IMR-90 (cell line): Measurements from ENCODE around the gene LILRB1. TPM values are rescaled to one million over a fixed set of nuclear protein-coding genes. Genes with fewer than 3 reads are reported as not detected.

Source experiments
- ATAC-seq: fragments of 200-7000 bp; cut with Tn5 transposase; 2 replicates; pipeline ENCODE4 v1.9.1; 2020; ENCODE audit warnings: low read depth, mild to moderate bottlenecking, moderate library complexity
- BruUV-seq: library from RNA; stranded (reverse); fragments of 400-500 nt; replicated peaks from 2 replicates; lab custom pipeline; 2021; lab: Mats Ljungman, UMichigan
- CTCF ChIA-PET: fragments of 300-600 bp; formaldehyde crosslinking; extraction: SDS; loops from one replicate; lab custom pipeline; 2021; ENCODE audit warnings: antibody characterized with exemption; lab: Yijun Ruan, JAX
- POLR2A ChIA-PET: fragments of 300-600 bp; sonication (Branson Sonifier 250); formaldehyde crosslinking; loops from one replicate; lab custom pipeline; 2022; ENCODE audit warnings: antibody characterized with exemption; ENCODE audit not compliant: unreplicated experiment; lab: Charles Lee
- DNase-seq: peaks from one replicate; pipeline ENCODE4 v3.0.0; 2013
- H2AFZ ChIP-seq: replicated peaks from 2 replicates; pipeline ENCODE3; 2013; ENCODE audit warnings: low read length, mild to moderate bottlenecking; ENCODE audit not compliant: poor library complexity
- H2AK5ac ChIP-seq: 2 replicates; pipeline ENCODE4 v1.6.1; 2013; ENCODE audit warnings: low read depth, low read length, inconsistent platforms
- H2AK9ac ChIP-seq: replicated peaks from 2 replicates; pipeline ENCODE3; 2013; ENCODE audit warnings: mild to moderate bottlenecking, low read depth, low read length, moderate library complexity; ENCODE audit not compliant: poor library complexity
- H2BK120ac ChIP-seq: 2 replicates; pipeline ENCODE4 v1.6.1; 2013; ENCODE audit warnings: low read depth, low read length, inconsistent platforms
- H2BK15ac ChIP-seq: 3 replicates; pipeline ENCODE4 v1.6.1; 2013; ENCODE audit warnings: low read depth, low read length, inconsistent platforms
- H2BK20ac ChIP-seq: 2 replicates; pipeline ENCODE4 v1.6.1; 2013; ENCODE audit warnings: low read depth, mild to moderate bottlenecking, inconsistent platforms, low read length, moderate library complexity
- H2BK5ac ChIP-seq: 2 replicates; pipeline ENCODE4 v1.6.1; 2013; ENCODE audit warnings: mild to moderate bottlenecking, low read depth, low read length, inconsistent platforms; ENCODE audit not compliant: poor library complexity, severe bottlenecking
- H3K14ac ChIP-seq: replicated peaks from 2 replicates; pipeline ENCODE4 v1.6.1; 2013; ENCODE audit warnings: low read depth, low read length, inconsistent platforms
- H3K18ac ChIP-seq: 2 replicates; pipeline ENCODE4 v1.6.1; 2013; ENCODE audit warnings: low read depth, low read length, control low read depth
- H3K23ac ChIP-seq: 2 replicates; pipeline ENCODE4 v1.6.1; 2013; ENCODE audit warnings: low read depth, low read length, inconsistent platforms
- H3K27ac ChIP-seq: 2 replicates; pipeline ENCODE4 v1.5.1; 2013; ENCODE audit warnings: mild to moderate bottlenecking, control low read depth, low read length; ENCODE audit not compliant: insufficient read depth
- H3K27me3 ChIP-seq: 2 replicates; pipeline ENCODE4 v1.6.1; 2013; ENCODE audit warnings: low read length; ENCODE audit not compliant: control insufficient read depth, insufficient read depth
- H3K36me3 ChIP-seq: 2 replicates; pipeline ENCODE4 v1.6.1; 2013; ENCODE audit warnings: low read length, mixed read lengths; ENCODE audit not compliant: control insufficient read depth, insufficient read depth
- H3K4ac ChIP-seq: 2 replicates; pipeline ENCODE4 v1.6.1; 2013; ENCODE audit warnings: low read depth, low read length, inconsistent platforms
- H3K4me1 ChIP-seq: 2 replicates; pipeline ENCODE4 v1.6.1; 2013; ENCODE audit warnings: low read length, mixed read lengths; ENCODE audit not compliant: control insufficient read depth, insufficient read depth
- H3K4me2 ChIP-seq: 2 replicates; pipeline ENCODE4 v1.6.1; 2013; ENCODE audit warnings: low read depth, mild to moderate bottlenecking, control low read depth, low read length, moderate library complexity
- H3K4me3 ChIP-seq: 2 replicates; pipeline ENCODE4 v1.5.1; 2013; ENCODE audit warnings: low read depth, mild to moderate bottlenecking, control low read depth, low read length, moderate library complexity; ENCODE audit not compliant: insufficient read depth
- H3K56ac ChIP-seq: 2 replicates; pipeline ENCODE4 v1.6.1; 2013; ENCODE audit warnings: low read length, inconsistent platforms; ENCODE audit not compliant: insufficient read depth; ENCODE audit errors: extremely low read depth
- H3K79me1 ChIP-seq, 2 experiments: 2 replicates each; pipeline ENCODE4 v1.6.1; 2013; ENCODE audit warnings: low read length in 2 of 2, inconsistent platforms in 1 of 2, low read depth in 1 of 2
- H3K9ac ChIP-seq: 2 replicates; pipeline ENCODE4 v1.6.1; 2013; ENCODE audit warnings: low read depth, low read length, control low read depth
- H3K9me1 ChIP-seq: 2 replicates; pipeline ENCODE4 v1.6.1; 2013; ENCODE audit warnings: low read length, inconsistent platforms; ENCODE audit not compliant: insufficient read depth
- H3K9me3 ChIP-seq: 2 replicates; pipeline ENCODE4 v1.6.1; 2013; ENCODE audit warnings: low read length; ENCODE audit not compliant: control insufficient read depth, insufficient read depth
- H4K20me1 ChIP-seq: 2 replicates; pipeline ENCODE4 v1.6.1; 2013; ENCODE audit warnings: low read length, inconsistent platforms; ENCODE audit not compliant: insufficient read depth
- H4K5ac ChIP-seq: 2 replicates; pipeline ENCODE4 v1.6.1; 2013; ENCODE audit warnings: mild to moderate bottlenecking, low read depth, low read length, control low read depth
- H4K8ac ChIP-seq, 2 experiments: 2 replicates each; pipeline ENCODE4 v1.6.1; 2013; ENCODE audit warnings: low read depth in 2 of 2, low read length in 2 of 2, control low read depth in 1 of 2, inconsistent platforms in 1 of 2
- H4K91ac ChIP-seq: 2 replicates; pipeline ENCODE4 v1.6.1; 2013; ENCODE audit warnings: low read depth, low read length, inconsistent platforms; ENCODE audit not compliant: insufficient read depth
- BHLHE40 ChIP-seq: fragments of 150-350 bp; IDR thresholded peaks from 2 replicates; pipeline ENCODE4 v1.6.1; 2016; ENCODE audit warnings: mild to moderate bottlenecking, low read depth, low read length
- FOS ChIP-seq: fragments of 150-350 bp; IDR thresholded peaks from 2 replicates; pipeline ENCODE4 v1.6.1; 2016; ENCODE audit warnings: low read depth, low read length
- MAFK ChIP-seq: IDR thresholded peaks from 2 replicates; pipeline ENCODE4 v1.6.1; 2012; ENCODE audit warnings: low read depth, low read length, improper control_type of control experiment
- MAZ ChIP-seq: IDR thresholded peaks from 2 replicates; pipeline ENCODE4 v1.6.1; 2012; ENCODE audit warnings: low read depth, mild to moderate bottlenecking, low read length, improper control_type of control experiment, moderate library complexity, borderline replicate concordance
- MXI1 ChIP-seq: IDR thresholded peaks from 2 replicates; pipeline ENCODE4 v1.6.1; 2012; ENCODE audit warnings: low read depth, mild to moderate bottlenecking, low read length, moderate library complexity, borderline replicate concordance
- POLR2A ChIP-seq: IDR thresholded peaks from 2 replicates; pipeline ENCODE4 v1.6.1; 2012; ENCODE audit warnings: mild to moderate bottlenecking, low read depth, low read length
- RAD21 ChIP-seq: IDR thresholded peaks from 2 replicates; pipeline ENCODE4 v1.6.1; 2012; ENCODE audit warnings: low read length, improper control_type of control experiment
- RCOR1 ChIP-seq: IDR thresholded peaks from 2 replicates; pipeline ENCODE4 v1.6.1; 2012; ENCODE audit warnings: mild to moderate bottlenecking, low read length, improper control_type of control experiment; ENCODE audit not compliant: insufficient replicate concordance
- RFX5 ChIP-seq: IDR thresholded peaks from 2 replicates; pipeline ENCODE4 v1.8.0; 2012; ENCODE audit warnings: low read depth, mild to moderate bottlenecking, low read length, moderate library complexity
- SMC3 ChIP-seq: fragments of 150-350 bp; IDR thresholded peaks from 2 replicates; pipeline ENCODE4 v1.6.1; 2016; ENCODE audit warnings: low read depth, mild to moderate bottlenecking, antibody characterized with exemption, low read length, moderate library complexity
- USF2 ChIP-seq: fragments of 150-350 bp; IDR thresholded peaks from 2 replicates; pipeline ENCODE4 v1.6.1; 2017; ENCODE audit warnings: mild to moderate bottlenecking, antibody characterized with exemption, low read length, low read depth
- WGBS, 2 experiments: methylation state at CpG; one replicate each; pipeline versions ENCODE4 v1.1.5 to v1.1.7; 2013; ENCODE audit warnings: missing lambda C conversion rate in 2 of 2; ENCODE audit not compliant: insufficient read length in 1 of 2; ENCODE audit errors: extremely low coverage in 2 of 2; 5-methylcytosine and 5-hydroxymethylcytosine counted together
- dilution Hi-C: fragments of 300-500 bp; cut with HindIII; formaldehyde crosslinking; loops from one replicate; pipeline ENCODE4 v1.14.3; 2018; ENCODE audit warnings: low sequenced_read_pairs; ENCODE audit not compliant: unreplicated experiment
- in situ Hi-C: fragments of 300-500 bp; cut with MboI; formaldehyde crosslinking; loops from 3 replicates; pipeline ENCODE4 v1.14.3; 2019; ENCODE audit warnings: low sequenced_read_pairs, inconsistent platforms, mixed read lengths
- intact Hi-C: fragments of 100-400 bp; cut with micrococcal nuclease; formaldehyde crosslinking; loops from 2 replicates; pipeline ENCODE4 v1.10.0; 2022
- polyA plus RNA-seq, 3 experiments: library from polyadenylated mRNA; depleted of rRNA; stranded (reverse); fragments of >200 nt; gene quantifications; 2 replicates each; pipeline ENCODE4 v1.2.3, GENCODE V29; 2012; ENCODE audit warnings: low replicate concordance in 1 of 3
- total RNA-seq: library from RNA; depleted of rRNA; stranded (reverse); fragments of >200 nt; gene quantifications from 2 replicates; pipeline ENCODE4 v1.2.3, GENCODE V29; 2012
- TF ChIP-seq, protein P1 (sequence below): conservative IDR thresholded peaks from 2 replicates; pipeline ENCODE4 v1.5.1; 2012; ENCODE audit warnings: mild to moderate bottlenecking, low read depth, low read length, improper control_type of control experiment

The LILRB1 gene
- total and polyA plus RNA-seq, 2 of the 4 experiments (the other 2 are of a cell fraction), result not detected

- Histone ChIP-seq H4K20me1 (no peaks in the 10 kb centered on the region), H2BK5ac (no peak overlapping the region), H2BK15ac (no peak overlapping the region), H3K9me3 (peaks cover 24% of the 10 kb centered on the region), H2AK5ac (no peak overlapping the region), H4K91ac (no peak overlapping the region), H3K27me3 (no peaks in the 10 kb centered on the region), H3K9ac (no peak overlapping the region), H3K14ac (no peak overlapping the region), H4K8ac (no peak overlapping the region), H3K4me1 (no peaks in the 10 kb centered on the region), H2BK20ac (no peak overlapping the region), H2AK9ac (no peak overlapping the region), H3K36me3 (no peaks in the 10 kb centered on the region), H3K4ac (no peak overlapping the region), H3K4me2 (no peak overlapping the region), H2BK120ac (no peak overlapping the region), H2AFZ (no peak overlapping the region), H3K23ac (no peak overlapping the region), H3K18ac (no peak overlapping the region), H3K9me1 (no peaks in the 10 kb centered on the region), H3K27ac (no peak overlapping the region), H3K79me1 (no peaks in the 10 kb centered on the region), H3K4me3 (no peak overlapping the region), H3K56ac (no peak overlapping the region), H4K5ac (no peak overlapping the region)
- ChIA-PET POLR2A (no interaction called here), CTCF (no interaction called here)
- no CpG with 5 or more reads among the region's 4 CpGs for WGBS, 2 experiments
- intact Hi-C loops (no loop called here), dilution Hi-C loops (no loop called here), in situ Hi-C loops (no loop called here)
- no TSS peak for BruUV-seq
- TF ChIP-seq RCOR1, result no peak
- no peak for TF ChIP-seq MAFK
- no peak for TF ChIP-seq SMC3
- TF ChIP-seq USF2, result no peak
- no peak for TF ChIP-seq POLR2A
- no peak for TF ChIP-seq MXI1
- no peak for TF ChIP-seq MAZ
- no peak for TF ChIP-seq FOS
- TF ChIP-seq BHLHE40, result no peak
- TF ChIP-seq, protein P1, sequence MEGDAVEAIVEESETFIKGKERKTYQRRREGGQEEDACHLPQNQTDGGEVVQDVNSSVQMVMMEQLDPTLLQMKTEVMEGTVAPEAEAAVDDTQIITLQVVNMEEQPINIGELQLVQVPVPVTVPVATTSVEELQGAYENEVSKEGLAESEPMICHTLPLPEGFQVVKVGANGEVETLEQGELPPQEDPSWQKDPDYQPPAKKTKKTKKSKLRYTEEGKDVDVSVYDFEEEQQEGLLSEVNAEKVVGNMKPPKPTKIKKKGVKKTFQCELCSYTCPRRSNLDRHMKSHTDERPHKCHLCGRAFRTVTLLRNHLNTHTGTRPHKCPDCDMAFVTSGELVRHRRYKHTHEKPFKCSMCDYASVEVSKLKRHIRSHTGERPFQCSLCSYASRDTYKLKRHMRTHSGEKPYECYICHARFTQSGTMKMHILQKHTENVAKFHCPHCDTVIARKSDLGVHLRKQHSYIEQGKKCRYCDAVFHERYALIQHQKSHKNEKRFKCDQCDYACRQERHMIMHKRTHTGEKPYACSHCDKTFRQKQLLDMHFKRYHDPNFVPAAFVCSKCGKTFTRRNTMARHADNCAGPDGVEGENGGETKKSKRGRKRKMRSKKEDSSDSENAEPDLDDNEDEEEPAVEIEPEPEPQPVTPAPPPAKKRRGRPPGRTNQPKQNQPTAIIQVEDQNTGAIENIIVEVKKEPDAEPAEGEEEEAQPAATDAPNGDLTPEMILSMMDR, result no peak
- TF ChIP-seq RAD21, result no peak
- TF ChIP-seq RFX5, result no peak
- ATAC-seq (no peak), DNase-seq (no peak)
Measured at GRCh38 chr19:54648129-54648528, 17.8 kb downstream of the LILRB1 start.
